ENCODE results near the gene WASL.
"Not testable (repeated sequence)": the region's sequence is repeated elsewhere in the genome, so short reads cannot be mapped to it uniquely, and the experiment has no call there.

The WASL gene

DNA sequence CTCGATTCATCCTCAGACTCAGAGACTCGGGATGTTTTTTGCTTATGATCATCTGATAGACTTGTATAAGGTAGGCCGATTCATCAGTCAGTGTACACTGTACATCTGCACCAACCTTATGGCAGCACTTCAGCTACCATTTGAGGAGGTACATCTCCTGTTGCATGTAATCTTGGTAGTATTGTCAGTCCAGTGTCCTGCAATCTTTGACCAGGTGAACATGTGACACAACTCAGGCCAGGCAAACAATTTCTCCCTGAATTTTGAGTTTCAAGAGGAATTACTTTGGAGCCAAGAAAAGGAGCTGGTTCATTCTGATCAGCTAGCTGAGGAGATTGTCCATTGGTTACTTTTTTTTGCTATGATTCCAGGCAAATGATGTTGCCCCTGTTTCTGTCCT lies 19.7 kb upstream of the WASL start:
- no peak for DNase-seq

GRCh38 chr7:123763191-123763661 lies 14.4 kb upstream of the WASL start:
- no peak for DNase-seq

GRCh38 chr7:123761729-123762128 lies 12.9 kb upstream of the WASL start:
- DNase-seq: no peak

DNA sequence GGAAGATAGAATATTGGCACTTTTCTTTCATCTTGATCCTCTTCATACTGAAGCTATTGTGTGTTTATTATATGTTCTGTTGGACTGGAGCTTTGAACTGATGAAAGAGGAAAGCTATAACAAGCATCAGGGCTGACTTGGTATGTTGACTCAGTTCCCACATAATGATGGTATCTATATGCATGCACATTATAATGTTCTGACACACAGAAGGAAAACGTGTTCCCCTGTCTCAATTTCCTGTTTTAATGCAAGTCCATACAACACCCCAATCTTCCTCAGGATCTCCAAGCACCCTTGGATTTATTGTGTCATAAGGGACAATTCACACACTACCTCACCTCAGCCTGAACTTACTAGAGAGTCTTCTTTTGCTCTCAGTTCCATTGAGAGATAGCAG lies 8.3 kb upstream of the WASL start:
- DNase-seq: no peak

- DNase-seq: no peak
These were observed 6.5 kb upstream of the WASL start for GRCh38 chr7:123755338-123755737.

DNA sequence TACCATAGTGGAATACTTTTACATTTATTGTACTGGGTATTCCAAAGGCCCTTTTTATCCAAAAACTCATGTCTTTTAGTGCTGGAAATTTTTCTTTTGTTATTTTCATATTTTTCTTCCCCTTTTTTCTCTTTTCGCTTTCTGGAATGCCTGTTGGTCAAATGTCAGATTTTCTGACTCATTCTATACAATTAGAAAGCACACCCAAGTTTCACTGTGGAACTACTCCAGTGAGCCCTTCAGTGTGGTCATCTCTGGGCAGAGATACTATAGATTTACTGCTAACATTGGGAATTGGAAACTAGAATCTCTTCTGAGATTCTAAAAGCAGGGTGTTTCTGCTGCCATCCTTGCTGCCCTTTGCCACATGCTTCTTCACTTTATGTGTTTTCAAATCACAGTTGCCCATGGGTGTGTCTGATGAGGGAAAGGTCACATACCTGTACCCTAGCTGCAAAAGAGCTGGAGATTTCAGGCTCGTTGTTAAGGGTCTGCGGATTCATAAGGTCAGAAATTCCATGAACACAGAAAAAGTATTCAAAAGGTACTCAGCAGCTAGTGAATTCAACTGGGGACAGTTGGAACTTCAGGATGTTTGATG lies 5.6 kb upstream of the WASL start:
- no peak for DNase-seq

GRCh38 chr7:123752534-123752933 lies 3.7 kb upstream of the WASL start:
- peak; percentile 19 for DNase-seq

- DNase-seq: no peak
These were observed 3.0 kb upstream of the WASL start for GRCh38 chr7:123751821-123752220.

DNA sequence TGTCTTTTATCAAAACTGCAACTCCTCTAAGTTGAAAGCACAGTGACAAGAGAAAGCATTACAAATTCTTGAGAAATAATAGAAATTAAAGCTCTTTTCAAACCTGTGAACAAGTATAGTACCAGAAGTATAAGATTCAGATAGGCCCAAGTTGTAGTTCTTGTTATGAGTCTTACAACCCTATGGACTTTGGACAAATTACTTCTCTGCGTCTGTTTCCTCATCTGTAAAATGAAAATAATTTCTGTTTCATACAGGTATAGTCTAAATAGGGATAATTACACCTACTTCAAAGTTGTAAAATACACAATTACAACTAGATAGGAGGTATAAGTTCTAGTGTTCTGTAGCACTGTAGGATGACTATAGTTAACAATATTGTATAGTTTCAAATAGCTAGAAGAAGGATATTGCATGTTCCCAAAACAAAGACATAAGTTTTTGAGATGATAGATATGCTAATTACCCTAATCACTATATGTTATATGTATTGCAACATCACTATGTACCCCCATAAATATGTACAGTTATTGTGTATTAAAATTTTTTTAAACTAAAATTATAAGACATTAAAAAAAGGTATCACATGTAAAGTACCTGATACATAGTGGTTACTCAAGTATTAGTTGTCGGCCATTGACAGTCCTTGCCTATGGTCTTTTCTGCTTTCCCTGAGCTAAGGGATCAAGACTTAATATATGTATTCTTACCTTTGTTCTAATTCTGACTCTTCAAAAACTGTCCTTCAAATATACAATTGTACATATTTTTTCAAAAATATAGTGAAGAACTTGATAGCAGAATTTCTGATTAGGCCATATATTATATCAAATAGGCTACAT lies 1.8 kb upstream of the WASL start:
- DNase-seq: peak; percentile 62

DNA sequence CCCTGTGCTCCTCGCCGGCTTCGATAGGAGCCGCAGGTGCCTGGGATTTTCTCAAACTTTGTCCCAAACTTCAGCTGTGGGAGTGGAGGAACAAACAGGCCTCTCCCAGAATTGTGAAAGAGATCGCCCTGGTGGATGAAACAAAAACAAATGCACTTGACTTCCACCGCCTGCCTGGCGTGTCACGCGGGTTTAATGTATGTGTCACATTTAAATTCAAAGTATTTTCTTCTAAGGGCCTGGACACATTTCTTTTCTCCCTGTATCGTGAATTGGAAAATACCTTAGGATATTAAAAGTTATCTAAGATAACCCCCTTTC lies 694 bp upstream of the WASL start:
- DNase-seq: no peak

DNA sequence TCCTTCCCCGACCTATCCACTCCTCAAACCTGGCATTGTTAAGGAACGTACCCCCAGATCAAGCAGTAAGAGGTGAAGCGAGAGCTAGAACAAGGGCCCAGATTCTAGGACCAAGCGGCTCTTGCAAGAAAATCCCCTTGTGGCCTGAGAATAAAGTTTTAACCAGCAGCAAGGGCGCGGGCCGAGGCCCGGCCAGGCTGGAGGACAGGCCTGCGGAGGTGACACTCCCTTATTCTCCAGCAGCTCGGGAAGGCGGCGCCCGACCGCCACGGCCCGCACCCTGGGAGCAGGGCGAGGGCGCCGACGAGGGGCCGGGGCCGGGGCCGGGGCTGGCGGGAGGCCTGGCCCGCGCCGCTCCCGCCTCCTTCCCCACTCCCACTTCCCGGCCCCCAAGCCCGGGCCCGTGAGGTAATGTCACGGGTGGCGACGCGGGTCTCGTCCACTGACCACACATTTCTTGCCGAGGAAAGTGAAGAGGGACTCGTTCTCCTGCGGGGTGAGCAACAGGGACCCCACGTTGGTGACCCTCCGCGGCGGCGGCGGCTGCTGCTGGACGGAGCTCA lies 551 bp downstream of the WASL start:
- DNase-seq: peak; percentile 67

GRCh38 chr7:123747620-123748141 lies 1.1 kb downstream of the WASL start:
- DNase-seq: peak; percentile 88

- DNase-seq: peak; percentile 26
These were observed 1.8 kb downstream of the WASL start for GRCh38 chr7:123746931-123747488.

DNA sequence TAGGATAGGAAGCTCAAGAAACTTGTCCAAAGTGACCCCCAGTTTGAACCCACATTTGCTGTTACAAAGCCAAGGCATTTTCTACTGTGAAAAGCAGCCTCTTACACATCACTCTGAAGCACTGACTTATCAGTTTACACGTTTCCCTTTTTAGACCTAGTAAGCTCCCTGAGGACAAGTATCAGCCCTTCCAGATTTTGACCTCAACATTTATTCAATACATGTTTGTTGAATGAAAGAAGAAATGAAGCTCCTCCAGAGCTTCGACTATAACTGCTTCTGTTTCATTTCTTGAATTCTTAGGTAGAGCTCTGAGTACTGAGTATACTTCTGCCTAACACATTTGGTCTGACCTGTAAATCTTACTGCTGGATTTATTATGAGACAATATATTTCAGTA lies 2.7 kb downstream of the WASL start:
- peak; percentile 9 for DNase-seq

- DNase-seq: peak; percentile 7
These were observed 3.4 kb downstream of the WASL start for GRCh38 chr7:123745437-123745836.

- no peak for DNase-seq
These were observed 4.4 kb downstream of the WASL start for GRCh38 chr7:123744416-123744815.

GRCh38 chr7:123741940-123742339 lies 6.9 kb downstream of the WASL start:
- no peak for DNase-seq

DNA sequence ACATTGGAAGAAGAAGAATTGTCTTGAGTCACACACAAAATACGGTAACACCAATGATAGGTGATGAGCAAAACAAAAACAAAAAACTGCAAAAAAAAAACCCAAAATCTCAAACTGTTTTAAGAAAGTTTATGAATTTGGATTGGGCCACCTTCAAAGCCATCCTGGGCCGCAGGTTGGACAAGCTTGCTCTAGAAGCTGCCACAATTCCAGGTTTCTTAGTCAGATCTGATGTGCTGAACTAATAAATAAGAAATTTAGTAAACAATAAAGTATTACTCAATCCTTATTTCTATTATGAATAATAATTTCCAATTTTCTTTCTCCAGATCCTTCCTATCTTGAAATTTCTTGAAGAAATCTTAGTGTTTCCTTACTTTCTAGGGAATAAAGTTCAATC lies 10.0 kb downstream of the WASL start:
- no peak for DNase-seq

DNA sequence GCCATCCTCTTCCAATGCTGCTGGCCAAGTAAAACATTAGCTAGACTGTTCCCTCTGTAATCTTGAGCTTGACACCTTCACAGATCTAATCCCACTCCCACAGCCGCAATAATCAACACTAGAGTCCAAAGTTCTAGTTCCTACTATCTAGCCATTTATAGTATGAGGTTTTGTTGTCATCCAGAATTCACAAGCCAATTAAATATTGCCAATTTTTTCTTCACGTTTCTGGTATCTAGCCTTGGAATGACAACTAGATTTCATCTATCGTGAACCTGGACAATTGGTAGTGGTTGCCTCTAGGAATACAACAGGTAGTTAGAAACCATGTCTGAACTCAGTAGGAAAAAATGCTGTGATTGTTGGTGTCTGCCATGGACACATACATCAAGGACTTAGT lies 10.4 kb downstream of the WASL start:
- no peak for DNase-seq

GRCh38 chr7:123737168-123737674 lies 11.6 kb downstream of the WASL start:
- not testable (repeated sequence) for DNase-seq

GRCh38 chr7:123735539-123735938 lies 13.3 kb downstream of the WASL start:
- DNase-seq: no peak

DNA sequence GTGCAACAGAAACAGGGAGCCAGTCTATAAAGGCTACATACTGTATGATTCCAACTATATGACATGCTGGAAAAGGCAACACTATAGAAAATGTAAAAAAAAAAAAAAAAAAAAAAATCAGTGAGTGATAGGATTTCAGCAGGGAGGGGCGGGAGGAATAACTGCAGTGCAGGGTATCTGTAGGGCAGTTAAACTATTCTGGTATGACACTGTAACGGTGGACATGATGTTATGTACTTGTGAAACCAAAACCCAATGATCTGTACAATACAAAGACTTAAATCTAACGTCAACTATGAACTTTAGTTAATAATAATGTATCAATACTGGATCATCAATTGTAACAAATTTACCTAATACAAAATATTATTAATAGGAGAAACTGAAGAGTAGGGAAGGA lies 14.3 kb downstream of the WASL start:
- no peak for DNase-seq

GRCh38 chr7:123732413-123733091 lies 16.3 kb downstream of the WASL start:
- no peak for DNase-seq

Data from NCI-H82 (cell line).